Measurements from ENCODE around the gene SLC35G6.

DNA sequence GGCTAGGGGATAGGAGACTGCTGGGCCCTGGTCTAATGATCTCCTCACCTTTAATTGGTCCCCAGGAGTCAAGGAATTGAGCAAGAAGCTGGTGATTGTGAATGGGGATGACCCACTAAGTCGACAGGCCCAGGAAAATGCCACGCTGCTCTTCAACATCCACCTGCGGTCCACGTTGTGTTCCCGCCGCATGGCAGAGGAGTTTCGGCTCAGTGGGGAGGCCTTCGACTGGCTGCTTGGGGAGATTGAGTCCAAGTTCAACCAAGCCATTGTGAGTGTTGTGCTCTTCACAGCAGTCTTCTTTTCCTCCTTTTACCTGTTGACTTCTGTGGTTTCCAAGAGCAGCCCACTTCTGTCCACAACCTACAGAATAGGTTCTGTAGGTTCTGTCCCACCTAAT lies 22.3 kb downstream of the SLC35G6 start:
- TF ChIP-seq CTCF (conservative IDR thresholded peaks at IDR 0.05) (no peak), ZFX (IDR thresholded peaks at IDR 0.05) (no peak)
